Kidney (tissue), 14 donors: ENCODE measurements around the gene WDR7. TPM values are rescaled to one million over a fixed set of nuclear protein-coding genes. Genes with fewer than 3 reads are reported as not detected.

Source experiments
- DNase-seq, 5 donors: peaks; one replicate each; pipeline ENCODE4 v3.0.0-alpha.2; 2013 to 2020
- FAIRE-seq: peaks from 2 replicates; lab custom pipeline; 2012; peaks lifted over from hg19 to GRCh38; lab: Jason Lieb, UNC
- H3K27ac ChIP-seq, 2 donors: one replicate each; pipeline ENCODE4 v1.7.0; 2013; ENCODE audit warnings: low read depth in 2 of 2, low read length in 2 of 2, inconsistent platforms in 1 of 2
- H3K27me3 ChIP-seq: one replicate; pipeline ENCODE4 v1.7.1; 2013; ENCODE audit warnings: low read length, inconsistent platforms; ENCODE audit not compliant: control insufficient read depth, insufficient read depth
- H3K36me3 ChIP-seq, 3 donors: one replicate each; pipeline versions ENCODE4 v1.7.0 to v1.7.1; 2013; ENCODE audit warnings: low read length in 3 of 3, control low read depth in 1 of 3, inconsistent platforms in 1 of 3; ENCODE audit not compliant: insufficient read depth in 3 of 3, control insufficient read depth in 2 of 3
- H3K4me1 ChIP-seq, 3 donors: one replicate each; pipeline versions ENCODE4 v1.7.0 to v1.7.1; 2013; ENCODE audit warnings: low read length in 3 of 3, inconsistent platforms in 1 of 3, low read depth in 1 of 3; ENCODE audit not compliant: control insufficient read depth in 2 of 3, insufficient read depth in 2 of 3
- H3K4me3 ChIP-seq, 3 donors: one replicate each; pipeline versions ENCODE4 v1.7.0 to v1.8.1; 2013; ENCODE audit warnings: low read length in 3 of 3, control low read depth in 1 of 3, inconsistent platforms in 1 of 3
- H3K9ac ChIP-seq, 3 donors: one replicate each; pipeline versions ENCODE4 v1.7.0 to v1.7.1; 2013; ENCODE audit warnings: low read length in 3 of 3, control low read depth in 1 of 3, inconsistent platforms in 1 of 3
- H3K9me3 ChIP-seq, 3 donors: one replicate each; pipeline versions ENCODE4 v1.7.0 to v1.7.1; 2013; ENCODE audit warnings: low read length in 3 of 3, control low read depth in 1 of 3, inconsistent platforms in 1 of 3; ENCODE audit not compliant: control insufficient read depth in 2 of 3, insufficient read depth in 1 of 3
- CTCF ChIP-seq: IDR thresholded peaks from 3 replicates; pipeline ENCODE4 v1.5.1; 2012; ENCODE audit warnings: mild to moderate bottlenecking, moderate library complexity, borderline replicate concordance; ENCODE audit not compliant: insufficient read depth; ENCODE audit errors: extremely low read depth
- intact Hi-C: fragments of 100-400 bp; cut with DNase I; formaldehyde crosslinking; loops from one replicate; pipeline ENCODE4 v1.11.1; 2022
- polyA plus RNA-seq: library from polyadenylated mRNA; stranded (reverse); fragments of 350-450 nt; fragmentation: Illumina TruSeq; extraction: RNeasy Lipid Tissue Mini Kit (QIAGEN cat#74804); gene quantifications from one replicate; pipeline ENCODE4 v1.2.3, GENCODE V29; 2014; ENCODE audit warnings: low read depth, low replicate concordance; ENCODE audit not compliant: insufficient read depth
- total RNA-seq: library from RNA; stranded (reverse); fragmentation: NEBNext Ultra II Directional; extraction: Animal tissue kit (Norgen Biotek cat#: 25700); gene quantifications from one replicate; pipeline ENCODE4 v1.2.1, GENCODE V29; 2021
- donor health status: control.
- donor health status: control.
- donor health status: control.
- donor health status: control.
- donor health status: control.
- donor health status: DM: yes; HTN: yes; CAD: no.
- donor health status: Normal renal cell carcinoma (clear cell type).

Gene WDR7
- total and polyA plus RNA-seq, 2 donors from 2014 or later = 7.3 to 34.4 TPM

DNA sequence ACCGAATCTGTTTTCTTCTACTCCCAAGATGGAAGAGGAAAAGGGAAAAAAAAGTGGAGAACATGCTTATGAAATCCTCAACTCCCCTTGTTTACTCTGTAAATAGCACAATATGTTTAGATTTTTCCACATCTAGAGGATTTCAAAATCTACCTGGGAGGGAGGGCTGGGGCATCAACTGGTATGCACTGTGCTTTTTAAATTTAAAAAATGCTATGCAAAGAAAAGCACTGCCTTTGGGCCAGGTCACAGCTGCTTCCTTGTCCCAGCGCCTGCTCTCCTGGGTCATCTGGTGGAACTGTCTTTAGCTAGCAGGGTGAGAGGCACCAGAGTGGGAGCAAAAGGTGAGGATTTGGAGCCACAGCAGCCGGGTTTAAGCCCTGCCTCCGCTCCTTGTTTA lies 407.6 kb downstream of the WDR7 start:
- intact Hi-C loops = no loop called here
- no peaks in the 10 kb centered on the region for H3K36me3 ChIP-seq
- H3K9me3 ChIP-seq = no peaks in the 10 kb centered on the region
- no peak overlapping the region for H3K27ac ChIP-seq
- no peak for TF ChIP-seq CTCF
- H3K4me3 ChIP-seq = no peak overlapping the region
- FAIRE-seq = no peak
- no peak for DNase-seq
- no peaks in the 10 kb centered on the region for H3K27me3 ChIP-seq
- no peak overlapping the region for H3K9ac ChIP-seq
- H3K4me1 ChIP-seq = no peaks in the 10 kb centered on the region

GRCh38 chr18:57059366-57059765 lies 408.2 kb downstream of the WDR7 start:
- intact Hi-C loops = no loop called here
- DNase-seq (no peak), FAIRE-seq (no peak)
- Histone ChIP-seq H3K4me3 (no peak overlapping the region), H3K36me3 (no peaks in the 10 kb centered on the region), H3K27me3 (no peaks in the 10 kb centered on the region), H3K27ac (no peak overlapping the region), H3K4me1 (no peaks in the 10 kb centered on the region), H3K9me3 (no peaks in the 10 kb centered on the region), H3K9ac (no peak overlapping the region)
- no peak for TF ChIP-seq CTCF

DNA sequence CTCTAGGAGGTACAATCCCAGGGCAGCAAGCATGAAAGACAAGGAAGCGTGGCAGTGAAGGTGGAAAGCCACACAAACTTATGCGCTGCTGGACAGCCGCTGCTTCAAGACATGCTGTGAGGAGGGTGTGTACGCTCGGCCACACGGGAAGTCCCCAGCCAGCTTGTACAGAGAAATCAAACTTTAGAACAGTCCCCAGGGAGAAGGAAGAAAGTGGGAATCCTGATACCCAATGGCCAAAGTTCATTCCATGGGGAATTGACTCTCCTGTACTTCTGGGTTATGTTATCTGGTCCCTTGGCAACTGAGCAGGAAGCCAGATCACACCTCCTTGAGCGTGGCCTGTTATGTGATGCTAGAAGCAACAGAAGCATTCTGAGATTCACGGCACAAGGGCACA lies 409.7 kb downstream of the WDR7 start:
- intact Hi-C loops = no loop called here
- FAIRE-seq (no peak), DNase-seq (no peak)
- no peaks in the 10 kb centered on the region for H3K9me3 ChIP-seq
- no peaks in the 10 kb centered on the region for H3K27me3 ChIP-seq
- no peak overlapping the region for H3K4me3 ChIP-seq
- H3K9ac ChIP-seq = no peak overlapping the region
- no peak for TF ChIP-seq CTCF
- H3K36me3 ChIP-seq = no peaks in the 10 kb centered on the region
- H3K27ac ChIP-seq = no peak overlapping the region
- no peaks in the 10 kb centered on the region for H3K4me1 ChIP-seq

GRCh38 chr18:57062178-57062577 lies 411.0 kb downstream of the WDR7 start:
- Histone ChIP-seq H3K9ac (no peak overlapping the region), H3K4me3 (no peak overlapping the region), H3K27me3 (no peaks in the 10 kb centered on the region), H3K4me1 (no peaks in the 10 kb centered on the region), H3K9me3 (no peaks in the 10 kb centered on the region), H3K27ac (no peak overlapping the region), H3K36me3 (no peaks in the 10 kb centered on the region)
- FAIRE-seq (no peak), DNase-seq (no peak)
- intact Hi-C loops = no loop called here
- no peak for TF ChIP-seq CTCF
